OCI-LY7 (cell line): ENCODE measurements around the gene TMEM161A. TPM values are rescaled to one million over a fixed set of nuclear protein-coding genes. Genes with fewer than 3 reads are reported as not detected.

Experiments used
- BruUV-seq: library from RNA; stranded (reverse); fragments of 400-500 nt; replicated peaks from 2 replicates; lab custom pipeline; 2021; lab: Mats Ljungman, UMichigan
- CTCF ChIA-PET: fragments of 300-600 bp; sonication (Branson Sonifier 250); formaldehyde crosslinking; loops from one replicate; lab custom pipeline; 2022; ENCODE audit warnings: antibody characterized with exemption; ENCODE audit not compliant: unreplicated experiment; lab: Charles Lee
- POLR2A ChIA-PET: fragments of 300-600 bp; sonication (Branson Sonifier 250); formaldehyde crosslinking; loops from one replicate; lab custom pipeline; 2022; ENCODE audit warnings: antibody characterized with exemption; lab: Charles Lee
- DNase-seq: peaks from one replicate; pipeline ENCODE4 v3.0.0-alpha.2; 2015; ENCODE audit warnings: low spot score
- H2AFZ ChIP-seq: fragments of 200-600 bp; sonication (generic), shearing (Covaris generic); 2 replicates; pipeline ENCODE4 v1.6.1; 2014; ENCODE audit warnings: mild to moderate bottlenecking, antibody characterized with exemption, low read length, moderate library complexity
- H3K27ac ChIP-seq: fragments of 200-600 bp; sonication (generic); 2 replicates; pipeline ENCODE4 v1.5.1; 2014; ENCODE audit warnings: mixed run types, low read depth, mild to moderate bottlenecking, moderate library complexity, low read length, inconsistent platforms; ENCODE audit not compliant: poor library complexity, severe bottlenecking
- H3K36me3 ChIP-seq: fragments of 200-600 bp; sonication (generic); 2 replicates; pipeline ENCODE4 v1.6.1; 2014; ENCODE audit warnings: mild to moderate bottlenecking, antibody characterized with exemption, low read length, moderate library complexity, mixed read lengths; ENCODE audit not compliant: insufficient read depth
- H3K4me1 ChIP-seq: fragments of 200-600 bp; sonication (generic); 2 replicates; pipeline ENCODE4 v1.5.1; 2014; ENCODE audit warnings: mild to moderate bottlenecking, low read length; ENCODE audit not compliant: insufficient read depth, poor library complexity, severe bottlenecking
- H3K4me2 ChIP-seq: fragments of 200-600 bp; sonication (generic); 2 replicates; pipeline ENCODE4 v1.6.1; 2014; ENCODE audit warnings: mild to moderate bottlenecking, low read length
- H3K4me3 ChIP-seq: fragments of 200-600 bp; sonication (generic); 2 replicates; pipeline ENCODE4 v1.5.1; 2014; ENCODE audit warnings: mild to moderate bottlenecking, low read depth, low read length; ENCODE audit not compliant: poor library complexity, severe bottlenecking
- H3K79me2 ChIP-seq: fragments of 200-600 bp; sonication (generic); 2 replicates; pipeline ENCODE4 v1.6.1; 2016; ENCODE audit warnings: low read depth, mild to moderate bottlenecking, low read length, moderate library complexity, mixed read lengths; ENCODE audit not compliant: insufficient read depth
- H3K9me2 ChIP-seq: fragments of 200-600 bp; sonication (generic); 2 replicates; pipeline ENCODE4 v1.6.1; 2016; ENCODE audit warnings: mild to moderate bottlenecking, low read length, mixed read lengths; ENCODE audit not compliant: insufficient read depth
- H3K9me3 ChIP-seq: fragments of 200-600 bp; sonication (generic); 2 replicates; pipeline ENCODE4 v1.6.1; 2014; ENCODE audit warnings: mild to moderate bottlenecking, mixed run types, low read length, mixed read lengths
- H4K20me1 ChIP-seq: fragments of 200-600 bp; sonication (generic); 2 replicates; pipeline ENCODE4 v1.6.1; 2014; ENCODE audit warnings: mild to moderate bottlenecking, antibody characterized with exemption, low read length, moderate library complexity, mixed read lengths; ENCODE audit not compliant: insufficient read depth
- CTCF ChIP-seq: fragments of 200-600 bp; sonication (generic); conservative IDR thresholded peaks from 2 replicates; pipeline ENCODE4 v1.5.1; 2014; ENCODE audit warnings: mild to moderate bottlenecking, antibody characterized with exemption, low read length, moderate library complexity, mixed read lengths
- EZH2phosphoT487 ChIP-seq: fragments of 200-600 bp; sonication (generic); IDR thresholded peaks from 2 replicates; pipeline ENCODE4 v1.6.1; 2018; ENCODE audit warnings: low read depth, borderline replicate concordance, mild to moderate bottlenecking, mixed run types, antibody characterized with exemption, low read length, moderate library complexity, mixed read lengths
- intact Hi-C: fragments of 100-400 bp; cut with micrococcal nuclease; formaldehyde crosslinking; loops from one replicate; pipeline ENCODE4 v1.10.0; 2022; ENCODE audit not compliant: unreplicated experiment
- total RNA-seq, 2 experiments: library from RNA; depleted of rRNA in 1 of 2; stranded (reverse); fragments of >200 nt in 1 of 2; shearing (Covaris generic) in 1 of 2; gene quantifications; 2 replicates each; pipeline ENCODE4 v1.2.3, GENCODE V29; 2014 to 2022

TMEM161A gene
- total RNA-seq, 2 experiments from 2014 or later, result 31.2 to 40.5 TPM

- intact Hi-C loops, result loop anchor here (1.0 kb wide), 1 partner anchor 29 kb away; no protein-coding TSS in a partner anchor
- no peak for TF ChIP-seq EZH2phosphoT487
- TF ChIP-seq CTCF, result peak; percentile 80
- no peaks in the 10 kb centered on the region for H3K79me2 ChIP-seq
- no peaks in the 10 kb centered on the region for H3K9me2 ChIP-seq
- no peak overlapping the region for H2AFZ ChIP-seq
- DNase-seq, result peak; percentile 62
- H3K36me3 ChIP-seq, result peaks cover 74% of the 10 kb centered on the region
- CTCF ChIA-PET, result interaction anchor here (0.9 to 2.4 kb wide), 2 partner anchors 13 to 29 kb away, joined by 3 to 17 read pairs; no protein-coding TSS in a partner anchor
- POLR2A ChIA-PET, result interaction anchor here (1.1 to 2.1 kb wide), 2 partner anchors 10 to 28 kb away, joined by 3 to 7 read pairs; no protein-coding TSS in a partner anchor
- no peaks in the 10 kb centered on the region for H3K9me3 ChIP-seq
- H4K20me1 ChIP-seq, result no peaks in the 10 kb centered on the region
- no peak overlapping the region for H3K4me2 ChIP-seq
- H3K27ac ChIP-seq, result peak overlapping the region; percentile 46
- peaks cover 55% of the 10 kb centered on the region for H3K4me1 ChIP-seq
- H3K4me3 ChIP-seq, result no peak overlapping the region
- TSS peak; percentile 89 for BruUV-seq
These were observed 7.7 kb upstream of the TMEM161A start for GRCh38 chr19:19145684-19146608.

GRCh38 chr19:19145281-19145680 lies 7.0 kb upstream of the TMEM161A start:
- CTCF ChIA-PET, result interaction anchor here (2.4 kb wide), 1 partner anchor 29 kb away, joined by 17 read pairs; no protein-coding TSS in a partner anchor
- intact Hi-C loops, result no loop called here
- DNase-seq, result no peak
- no TSS peak for BruUV-seq
- no peak overlapping the region for H2AFZ ChIP-seq
- no peak overlapping the region for H3K4me3 ChIP-seq
- TF ChIP-seq EZH2phosphoT487, result no peak
- TF ChIP-seq CTCF, result no peak
- no peaks in the 10 kb centered on the region for H3K9me2 ChIP-seq
- peak overlapping the region; percentile 20 for H3K27ac ChIP-seq
- H3K4me1 ChIP-seq, result peaks cover 51% of the 10 kb centered on the region
- H3K36me3 ChIP-seq, result peaks cover 68% of the 10 kb centered on the region
- H3K79me2 ChIP-seq, result no peaks in the 10 kb centered on the region
- H3K4me2 ChIP-seq, result no peak overlapping the region
- no peaks in the 10 kb centered on the region for H3K9me3 ChIP-seq
- H4K20me1 ChIP-seq, result no peaks in the 10 kb centered on the region
- POLR2A ChIA-PET, result interaction anchor here (1.1 kb wide), 1 partner anchor 29 kb away, joined by 3 read pairs; no protein-coding TSS in a partner anchor
